ENCODE data around the gene CEBPA.
A peak's percentile ranks its signal among the peaks of the same experiment; 100 is the strongest.

The CEBPA gene

DNA sequence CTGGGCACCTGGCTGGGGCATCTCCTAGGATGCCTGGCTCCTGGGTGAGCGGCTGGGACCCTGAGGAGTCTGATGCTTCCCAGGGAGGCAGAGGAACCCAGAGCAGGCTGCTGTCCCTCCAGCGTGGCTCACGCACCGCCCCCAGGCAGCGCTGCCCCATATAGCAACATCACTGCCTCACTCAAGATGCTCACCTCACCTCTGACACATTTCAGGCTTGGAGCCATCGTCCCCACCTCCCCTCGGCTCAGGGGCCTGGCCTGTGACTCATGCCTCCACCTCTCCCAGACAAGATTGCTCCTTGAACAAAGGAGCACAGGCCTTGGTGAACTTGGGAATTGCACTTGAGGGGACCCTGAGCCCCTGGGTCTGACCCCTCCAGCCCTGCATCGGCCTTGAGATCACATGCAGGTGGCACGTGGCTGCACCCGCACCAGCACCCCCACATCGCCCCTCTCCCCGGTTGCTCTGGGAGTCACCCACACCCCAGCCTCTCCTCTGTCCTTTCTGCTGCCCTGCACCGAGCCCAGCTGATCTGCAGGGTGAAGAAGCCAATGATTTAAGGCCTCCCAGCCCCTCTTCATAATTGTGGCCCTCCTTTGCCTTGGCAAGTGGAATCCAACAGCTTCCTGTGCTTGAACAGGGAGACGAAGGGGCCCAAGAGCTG lies 11.2 kb downstream of the CEBPA start:
- peaks cover 86% of the 10 kb centered on the region for H3K27me3 Mint-ChIP-seq
- CTCF ChIA-PET, result no interaction called here

GRCh38 chr19:33290082-33290815 lies 12.1 kb downstream of the CEBPA start:
- DNase-seq, result no peak
- Mint-ChIP-seq H3K4me3 (no peak overlapping the region), H3K27me3 (peaks cover 86% of the 10 kb centered on the region), H3K4me1 (peaks cover 21% of the 10 kb centered on the region), H3K27ac (no peak overlapping the region), H3K9me3 (peaks cover 21% of the 10 kb centered on the region), H3K36me3 (peaks cover 2% of the 10 kb centered on the region)
- CTCF ChIA-PET, result no interaction called here

More for the DNA sequence above, 11.2 kb downstream of the CEBPA start:
- no peak overlapping the region for H3K4me3 Mint-ChIP-seq
- peaks cover 20% of the 10 kb centered on the region for H3K4me1 Mint-ChIP-seq
- H3K36me3 Mint-ChIP-seq, result peaks cover 2% of the 10 kb centered on the region
- peaks cover 21% of the 10 kb centered on the region for H3K9me3 Mint-ChIP-seq
- H3K27ac Mint-ChIP-seq, result no peak overlapping the region
- DNase-seq, result no peak

DNA sequence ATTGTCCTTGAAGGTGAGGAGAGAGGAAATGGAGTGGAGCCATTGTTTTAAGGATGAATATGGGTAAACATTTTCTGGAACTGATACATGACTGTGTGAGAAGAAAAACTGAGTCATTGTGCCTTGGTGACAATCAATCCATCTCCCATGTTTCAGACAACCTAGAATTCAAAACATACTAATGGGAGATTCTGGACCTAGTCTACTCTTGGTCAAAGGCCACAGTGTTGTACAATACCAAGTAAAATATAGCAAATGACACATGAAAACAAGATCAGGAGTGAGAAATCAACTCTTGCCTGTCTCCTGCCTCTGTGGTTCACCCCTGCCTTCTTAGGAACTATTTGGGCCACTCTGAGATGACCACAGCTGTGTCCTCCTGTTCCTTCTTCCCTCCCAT lies 13.1 kb downstream of the CEBPA start:
- Mint-ChIP-seq H3K4me3 (no peak overlapping the region), H3K27ac (no peak overlapping the region), H3K9me3 (peaks cover 21% of the 10 kb centered on the region), H3K27me3 (peaks cover 82% of the 10 kb centered on the region), H3K4me1 (peaks cover 21% of the 10 kb centered on the region), H3K36me3 (peaks cover 2% of the 10 kb centered on the region)
- DNase-seq, result no peak
- CTCF ChIA-PET, result no interaction called here

GRCh38 chr19:33288666-33289065 lies 13.7 kb downstream of the CEBPA start:
- peaks cover 2% of the 10 kb centered on the region for H3K36me3 Mint-ChIP-seq
- peaks cover 21% of the 10 kb centered on the region for H3K9me3 Mint-ChIP-seq
- H3K4me1 Mint-ChIP-seq, result peaks cover 21% of the 10 kb centered on the region
- DNase-seq, result no peak
- no peak overlapping the region for H3K27ac Mint-ChIP-seq
- CTCF ChIA-PET, result no interaction called here
- H3K27me3 Mint-ChIP-seq, result peaks cover 82% of the 10 kb centered on the region
- H3K4me3 Mint-ChIP-seq, result no peak overlapping the region

GRCh38 chr19:33287927-33288326 lies 14.4 kb downstream of the CEBPA start:
- Mint-ChIP-seq H3K4me1 (peaks cover 21% of the 10 kb centered on the region), H3K27ac (no peak overlapping the region), H3K36me3 (peaks cover 2% of the 10 kb centered on the region), H3K4me3 (no peak overlapping the region), H3K9me3 (peaks cover 21% of the 10 kb centered on the region), H3K27me3 (peaks cover 82% of the 10 kb centered on the region)
- DNase-seq, result no peak
- CTCF ChIA-PET, result no interaction called here

- no peak overlapping the region for H3K4me3 Mint-ChIP-seq
- CTCF ChIA-PET, result no interaction called here
- H3K9me3 Mint-ChIP-seq, result peaks cover 21% of the 10 kb centered on the region
- peaks cover 81% of the 10 kb centered on the region for H3K27me3 Mint-ChIP-seq
- H3K4me1 Mint-ChIP-seq, result peaks cover 21% of the 10 kb centered on the region
- H3K36me3 Mint-ChIP-seq, result peaks cover 2% of the 10 kb centered on the region
- H3K27ac Mint-ChIP-seq, result no peak overlapping the region
- DNase-seq, result no peak
Measured at GRCh38 chr19:33287438-33287837, 14.9 kb downstream of the CEBPA start.

DNA sequence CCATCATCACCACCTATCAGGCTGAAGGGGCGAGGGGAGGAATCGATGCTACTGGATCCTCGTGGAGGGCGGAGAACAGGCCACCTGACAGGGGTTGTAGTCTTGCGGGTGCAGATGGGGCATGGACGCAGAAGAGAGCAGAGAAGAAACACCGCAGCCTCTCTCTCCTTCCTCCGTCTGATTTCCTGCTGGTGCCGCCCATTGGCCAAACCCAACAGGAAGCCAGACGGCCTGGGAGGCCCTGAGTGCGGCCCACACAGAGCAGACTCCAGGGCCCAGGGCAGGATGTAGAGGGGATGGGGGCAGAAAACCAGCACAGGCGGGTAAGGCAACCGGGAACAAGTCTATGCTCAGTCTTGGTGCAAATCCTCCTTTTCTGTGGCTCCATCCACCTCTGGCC lies 15.4 kb downstream of the CEBPA start:
- DNase-seq, result peak; percentile 55
- Mint-ChIP-seq H3K36me3 (peaks cover 2% of the 10 kb centered on the region), H3K9me3 (peaks cover 21% of the 10 kb centered on the region), H3K4me3 (no peak overlapping the region), H3K27me3 (peaks cover 77% of the 10 kb centered on the region), H3K27ac (peak overlapping the region; percentile 11), H3K4me1 (peaks cover 21% of the 10 kb centered on the region)
- CTCF ChIA-PET, result no interaction called here

DNA sequence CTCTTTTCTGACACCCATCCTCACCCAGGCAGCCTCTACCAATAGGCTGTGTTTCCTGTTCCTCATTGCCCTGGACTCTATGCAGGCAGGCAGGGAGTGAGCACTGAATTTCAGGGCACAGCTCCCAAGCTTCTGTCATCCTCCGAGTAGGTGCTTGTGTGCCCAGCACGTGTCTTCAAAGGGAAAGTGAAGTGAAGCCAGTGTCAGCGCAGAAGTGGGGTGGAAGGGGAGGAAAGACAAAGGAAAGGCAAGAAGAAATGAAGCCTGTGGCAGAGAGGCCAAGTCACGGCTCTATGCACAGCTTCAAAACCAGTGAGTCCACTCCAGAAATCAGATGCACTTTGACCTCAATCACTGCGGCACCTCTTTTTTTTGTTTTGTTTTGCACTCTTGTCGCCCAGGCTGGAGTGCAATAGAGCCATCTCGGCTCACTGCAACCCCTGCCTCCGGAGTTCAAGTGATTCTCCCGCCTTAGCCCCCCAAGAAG lies 16.9 kb downstream of the CEBPA start:
- DNase-seq, result no peak
- CTCF ChIA-PET, result interaction anchor here (1.6 kb wide), 1 partner anchor 17 kb away, joined by 3 read pairs; the partner anchor contains the start of gene CEBPA
- no peak overlapping the region for H3K4me3 Mint-ChIP-seq
- H3K36me3 Mint-ChIP-seq, result peaks cover 2% of the 10 kb centered on the region
- H3K4me1 Mint-ChIP-seq, result peaks cover 24% of the 10 kb centered on the region
- no peak overlapping the region for H3K27ac Mint-ChIP-seq
- peaks cover 68% of the 10 kb centered on the region for H3K27me3 Mint-ChIP-seq
- H3K9me3 Mint-ChIP-seq, result peaks cover 21% of the 10 kb centered on the region

GRCh38 chr19:33284756-33285155 lies 17.6 kb downstream of the CEBPA start:
- no peak overlapping the region for H3K27ac Mint-ChIP-seq
- H3K36me3 Mint-ChIP-seq, result peaks cover 2% of the 10 kb centered on the region
- H3K4me1 Mint-ChIP-seq, result peaks cover 30% of the 10 kb centered on the region

GRCh38 chr19:33284146-33284643 lies 18.1 kb downstream of the CEBPA start:
- CTCF ChIA-PET, result interaction anchor here (1.1 to 1.6 kb wide), 2 partner anchors 11 to 18 kb away, joined by 3 read pairs; partner anchors contain the start of gene CEBPA
- Mint-ChIP-seq H3K4me3 (no peak overlapping the region), H3K36me3 (peaks cover 2% of the 10 kb centered on the region), H3K27ac (no peak overlapping the region), H3K27me3 (peaks cover 57% of the 10 kb centered on the region), H3K4me1 (peaks cover 30% of the 10 kb centered on the region), H3K9me3 (peaks cover 17% of the 10 kb centered on the region)
- no peak for DNase-seq

More at GRCh38 chr19:33284756-33285155, 17.6 kb downstream of the CEBPA start:
- no peak for DNase-seq
- CTCF ChIA-PET, result interaction anchor here (1.1 to 1.6 kb wide), 2 partner anchors 11 to 18 kb away, joined by 3 read pairs; partner anchors contain the start of gene CEBPA
- peaks cover 21% of the 10 kb centered on the region for H3K9me3 Mint-ChIP-seq
- H3K27me3 Mint-ChIP-seq, result peaks cover 61% of the 10 kb centered on the region
- H3K4me3 Mint-ChIP-seq, result no peak overlapping the region

DNA sequence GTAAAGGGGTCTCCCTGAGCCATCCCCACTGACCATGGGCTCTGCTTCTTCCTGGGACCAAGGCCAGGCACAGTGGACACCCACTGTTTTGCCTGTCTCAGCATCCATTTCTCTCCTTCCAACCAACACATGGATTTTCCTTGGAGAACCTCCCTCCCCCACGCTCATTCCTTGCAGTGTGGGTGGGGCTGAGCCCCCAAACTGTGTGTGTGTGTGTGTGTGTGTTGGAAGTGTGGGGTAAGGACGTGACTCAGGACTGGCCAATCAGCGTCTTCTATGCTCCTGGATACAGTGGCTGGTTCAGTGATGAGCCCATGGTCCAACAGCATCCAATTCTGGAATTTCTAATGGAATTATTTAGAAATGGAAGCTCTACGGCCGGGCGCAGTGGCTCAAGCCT lies 18.7 kb downstream of the CEBPA start:
- Mint-ChIP-seq H3K4me1 (peaks cover 30% of the 10 kb centered on the region), H3K36me3 (peaks cover 2% of the 10 kb centered on the region), H3K9me3 (peaks cover 11% of the 10 kb centered on the region), H3K27ac (no peak overlapping the region), H3K4me3 (no peak overlapping the region), H3K27me3 (peaks cover 57% of the 10 kb centered on the region)
- DNase-seq, result no peak
- CTCF ChIA-PET, result no interaction called here

DNA sequence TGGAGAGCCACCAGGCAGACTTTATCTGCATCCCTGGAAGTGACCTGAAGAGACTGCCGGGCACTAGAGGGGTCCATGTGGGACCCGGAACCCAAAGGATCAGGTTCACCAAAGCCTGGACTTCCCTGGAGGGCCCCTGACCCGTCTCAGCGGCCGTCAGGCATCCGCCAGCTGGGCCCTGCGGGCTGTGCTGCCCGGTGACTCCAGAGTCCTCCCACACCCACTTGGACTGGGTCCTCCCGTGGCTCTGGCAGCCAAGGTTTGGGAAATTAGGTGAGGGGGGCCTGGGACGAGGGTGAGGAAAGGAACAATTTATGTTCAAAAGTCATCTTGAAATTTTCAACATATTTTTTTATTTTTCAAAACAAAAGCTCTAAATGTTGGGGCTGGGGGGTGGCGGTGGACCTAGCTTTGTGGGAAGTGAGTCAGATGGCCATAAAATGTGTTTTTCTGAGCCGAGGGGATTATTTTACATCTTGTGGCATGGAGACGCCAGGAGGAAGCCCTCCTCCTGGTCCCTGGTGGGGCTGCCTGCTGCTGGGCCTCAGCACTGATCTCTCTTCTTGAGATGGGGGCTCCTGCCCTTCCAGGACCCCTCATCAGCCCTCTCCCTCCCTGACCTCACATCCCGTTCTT lies 20.2 kb downstream of the CEBPA start:
- Mint-ChIP-seq H3K27me3 (peaks cover 50% of the 10 kb centered on the region), H3K9me3 (no peaks in the 10 kb centered on the region), H3K4me3 (no peak overlapping the region), H3K36me3 (peaks cover 2% of the 10 kb centered on the region), H3K4me1 (peaks cover 20% of the 10 kb centered on the region), H3K27ac (no peak overlapping the region)
- CTCF ChIA-PET, result no interaction called here
- DNase-seq, result no peak

- CTCF ChIA-PET, result no interaction called here
- H3K27me3 Mint-ChIP-seq, result peaks cover 43% of the 10 kb centered on the region
- H3K36me3 Mint-ChIP-seq, result no peaks in the 10 kb centered on the region
- no peak for DNase-seq
- H3K9me3 Mint-ChIP-seq, result no peaks in the 10 kb centered on the region
- no peak overlapping the region for H3K4me3 Mint-ChIP-seq
- H3K4me1 Mint-ChIP-seq, result peaks cover 13% of the 10 kb centered on the region
- no peak overlapping the region for H3K27ac Mint-ChIP-seq
Measured at GRCh38 chr19:33281296-33281926, 20.9 kb downstream of the CEBPA start.

DNA sequence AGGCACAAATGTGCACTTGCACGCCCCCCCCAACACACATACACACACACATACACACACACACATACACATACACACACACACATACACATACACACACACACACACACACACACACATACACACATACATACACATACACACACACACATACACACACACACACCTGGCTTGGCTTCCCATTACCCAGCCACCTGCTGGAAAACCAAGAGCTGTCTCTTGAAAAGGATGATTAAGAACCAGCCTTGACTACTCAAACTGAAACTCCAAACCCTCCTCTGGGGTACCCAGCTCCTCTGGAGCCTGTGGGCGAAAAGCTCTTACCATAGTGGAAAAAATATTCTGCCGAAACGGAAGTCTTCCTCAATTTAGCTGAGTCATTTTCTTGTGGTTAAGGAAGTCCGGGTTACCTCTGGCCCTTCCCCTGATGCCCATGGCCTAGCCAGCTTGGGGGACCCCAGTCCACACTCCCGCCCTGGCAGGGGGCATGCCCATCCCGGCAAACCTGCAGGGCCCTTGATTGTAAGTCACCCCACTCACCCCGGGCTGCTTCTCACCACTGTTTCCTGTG lies 21.9 kb downstream of the CEBPA start:
- DNase-seq, result peak; percentile 34
- CTCF ChIA-PET, result no interaction called here
- Mint-ChIP-seq H3K27ac (peak overlapping the region; percentile 43), H3K4me3 (no peak overlapping the region), H3K4me1 (peaks cover 9% of the 10 kb centered on the region), H3K27me3 (peaks cover 35% of the 10 kb centered on the region), H3K9me3 (no peaks in the 10 kb centered on the region), H3K36me3 (no peaks in the 10 kb centered on the region)

Data from activated naive CD4-positive, alpha-beta T cell treated with anti-CD3 and anti-CD28 coated beads, Interleukin-2, amount 10 ng/mL, durations not matched to agents 7 days and 5 days (primary cell).